GM19372 (cell line): Measurements from ENCODE around the gene HSPG2.
"Not testable (repeated sequence)": the region's sequence is repeated elsewhere in the genome, so short reads cannot be mapped to it uniquely, and the experiment has no call there.

Source experiments
- ATAC-seq: cut with Tn5 transposase; IDR thresholded peaks from one replicate; pipeline ENCODE4 v1.9.1; 2021; ENCODE audit warnings: mild to moderate bottlenecking, low read depth, moderate library complexity; ENCODE audit not compliant: unreplicated experiment

HSPG2 gene

DNA sequence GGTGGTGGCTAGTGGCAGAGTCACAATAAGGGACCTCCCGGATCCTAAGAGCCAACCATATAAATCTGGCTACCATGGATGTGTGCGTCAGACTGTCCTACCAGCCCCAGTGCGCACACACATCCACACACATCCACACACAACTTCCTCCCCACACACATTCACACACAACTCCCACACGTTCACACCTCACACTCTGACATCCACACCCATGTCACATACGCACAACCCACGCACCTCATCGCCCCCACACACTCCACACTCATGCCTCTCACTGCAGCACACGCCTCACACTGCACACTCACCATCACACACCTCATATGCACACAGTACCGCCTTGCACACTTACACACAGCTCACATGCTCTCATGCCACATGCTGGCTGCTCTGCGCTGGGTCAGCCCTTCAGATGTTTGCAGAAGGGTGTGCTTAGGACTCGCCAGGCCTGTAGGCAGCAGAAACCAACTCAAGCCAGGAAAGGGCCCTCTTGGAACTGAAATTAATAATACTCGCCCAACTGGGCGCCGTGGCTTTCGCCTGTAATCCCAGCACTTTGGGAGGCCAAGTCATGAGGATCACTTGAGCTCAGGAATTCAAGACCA is 122.0 kb downstream of the HSPG2 start:
- ATAC-seq = no peak

DNA sequence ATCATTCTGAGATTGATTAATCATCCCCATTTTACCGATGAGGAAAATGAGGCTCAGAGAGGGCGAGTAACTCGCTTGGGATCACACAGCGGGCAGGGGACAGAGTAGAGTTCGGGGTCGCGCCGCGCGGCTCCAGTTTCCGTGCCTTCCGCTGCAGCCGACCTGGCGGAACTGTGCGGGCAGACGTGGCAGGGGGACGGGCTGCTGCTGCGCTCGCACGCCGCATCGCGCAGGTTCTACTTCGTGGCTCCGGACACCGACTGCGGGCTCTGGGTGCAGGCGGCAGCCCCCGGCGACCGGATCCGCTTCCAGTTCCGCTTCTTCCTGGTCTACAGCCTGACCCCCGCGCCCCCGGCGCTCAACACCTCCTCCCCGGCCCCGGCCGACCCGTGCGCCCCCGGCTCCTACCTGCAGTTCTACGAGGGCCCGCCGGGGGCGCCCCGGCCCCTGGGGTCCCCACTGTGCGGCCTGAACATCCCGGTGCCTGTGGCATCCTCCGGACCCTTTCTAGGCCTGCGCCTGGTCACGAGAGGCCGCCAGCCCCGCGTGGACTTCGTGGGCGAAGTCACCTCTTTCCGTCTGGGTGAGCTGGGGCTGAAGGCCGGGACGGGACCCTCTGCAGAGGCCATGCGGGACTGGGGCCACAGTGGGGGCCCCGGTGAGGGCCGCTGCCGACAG is 122.7 kb downstream of the HSPG2 start:
- ATAC-seq = no peak

DNA sequence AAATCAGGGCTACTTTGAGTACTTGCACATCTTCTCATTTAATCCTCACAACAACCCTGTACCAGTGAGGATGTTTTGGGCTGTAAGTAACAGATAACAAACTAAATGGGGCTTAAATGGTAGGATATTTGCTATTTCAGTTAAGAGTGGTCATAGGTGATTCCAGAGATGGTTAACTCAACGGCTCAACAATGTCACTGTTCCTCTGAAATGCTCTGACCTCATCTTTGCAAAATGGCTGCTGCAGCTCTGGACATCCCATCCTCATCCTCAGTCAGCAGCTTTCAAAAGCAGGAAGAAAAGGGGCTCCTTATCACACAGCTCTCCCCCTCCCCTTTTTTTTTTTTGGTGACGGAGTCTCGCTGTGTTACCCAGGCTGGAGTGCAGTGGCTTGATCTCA is 123.6 kb downstream of the HSPG2 start:
- ATAC-seq = no peak

DNA sequence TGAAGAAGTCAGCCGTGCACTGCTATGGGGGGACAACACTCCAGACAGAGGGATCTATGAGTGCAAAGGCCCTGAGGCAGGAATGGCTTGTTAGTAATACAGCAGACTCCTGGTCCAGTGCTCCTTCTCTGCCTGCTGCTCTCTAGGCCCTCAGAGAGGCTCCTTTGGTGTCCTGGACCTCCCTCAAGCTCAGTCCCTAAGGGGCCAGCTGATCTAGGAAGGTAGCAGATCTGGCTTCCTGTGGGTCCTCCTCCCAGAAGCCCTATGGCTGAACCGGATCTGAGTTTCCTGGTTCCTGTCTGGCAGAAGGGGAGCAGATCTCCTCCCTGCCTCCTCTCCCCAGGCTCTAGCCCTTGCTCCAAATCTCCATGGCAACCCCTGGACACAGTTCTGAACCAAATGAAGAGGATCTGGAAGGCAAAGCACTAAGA is 125.2 kb downstream of the HSPG2 start, which contains the start of gene LDLRAD2:
TSS of gene LDLRAD2 (plus strand) at position 391 of the 431 bp plus-strand sequence. CDS start 187 bp downstream, outside the sequence.
- ATAC-seq = no peak

DNA sequence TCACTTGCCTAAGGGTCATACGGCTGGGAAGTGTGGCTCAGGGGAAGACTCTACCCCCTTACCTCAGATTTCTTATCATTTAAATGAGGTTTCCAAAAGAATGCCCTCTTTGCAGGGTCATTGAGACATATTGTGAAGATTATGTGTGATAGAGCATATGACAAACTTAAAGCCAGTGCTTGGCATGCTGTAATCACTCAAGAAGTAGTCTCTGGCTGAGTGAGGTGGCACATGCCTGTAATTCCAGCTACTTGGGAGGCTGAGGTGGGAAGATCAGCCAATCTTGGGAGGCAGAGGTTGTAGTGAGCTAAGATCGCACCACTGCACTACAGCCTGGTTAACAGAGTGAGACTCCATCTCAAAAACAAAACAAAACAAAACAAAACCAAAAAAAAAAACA is 132.6 kb downstream of the HSPG2 start:
- ATAC-seq = no peak

DNA sequence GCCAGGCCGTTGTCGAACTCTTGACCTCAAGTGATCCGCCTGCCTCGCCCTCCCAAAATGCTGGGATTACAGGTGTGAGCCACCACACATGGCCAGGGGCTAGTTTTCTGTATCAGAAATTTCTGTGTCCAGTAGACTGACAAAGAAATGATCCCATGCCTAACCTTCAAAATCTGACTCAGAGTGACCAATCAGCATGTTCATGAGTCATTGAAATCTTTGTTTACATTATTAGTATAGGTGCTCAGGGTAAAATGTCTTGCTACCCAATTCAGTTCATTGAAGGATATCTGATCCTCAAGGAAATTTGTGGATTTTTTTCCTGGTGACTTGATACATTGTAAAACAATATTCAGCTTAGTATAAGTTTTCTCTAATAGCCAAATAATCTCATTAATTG is 136.0 kb downstream of the HSPG2 start:
- ATAC-seq = no peak

DNA sequence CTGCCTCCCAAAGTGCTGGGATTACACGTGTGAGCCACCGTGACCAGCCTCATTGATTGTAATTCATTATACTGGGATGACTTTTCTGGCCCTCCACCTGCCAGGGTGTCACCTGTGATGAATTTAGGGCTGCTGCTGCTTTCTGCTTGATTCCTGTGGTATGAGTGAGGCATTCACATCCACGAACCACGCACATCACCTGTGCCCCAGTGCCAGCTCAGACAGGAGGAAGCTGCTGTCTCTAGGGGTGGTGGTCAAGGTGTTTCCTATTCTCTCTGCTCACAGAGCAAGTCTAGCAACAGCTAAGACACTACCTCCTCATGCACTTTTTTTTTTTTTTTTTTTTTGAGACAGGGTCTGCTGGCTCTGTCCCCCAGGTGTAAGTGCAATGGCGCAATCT is 137.4 kb downstream of the HSPG2 start:
- ATAC-seq = no peak

DNA sequence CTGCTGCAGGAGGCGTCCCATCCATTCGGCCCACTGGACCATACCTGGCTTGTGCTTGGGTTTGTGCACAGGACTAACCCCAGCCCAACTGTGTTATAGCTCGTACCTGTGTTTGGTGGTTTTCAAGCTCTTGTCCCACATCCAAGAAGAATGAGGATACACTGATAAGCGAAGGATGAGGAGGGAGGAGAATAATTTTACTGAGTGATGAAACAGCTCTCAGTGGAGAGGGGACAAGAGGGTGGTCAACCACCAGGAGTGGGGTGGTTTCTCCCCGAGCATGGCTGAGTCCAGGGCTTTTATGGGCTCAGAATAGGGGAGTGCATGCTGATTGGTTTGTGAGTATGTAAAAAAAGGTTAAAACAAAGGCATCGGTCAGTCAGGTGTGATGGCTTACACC is 142.0 kb downstream of the HSPG2 start:
- ATAC-seq = no peak

DNA sequence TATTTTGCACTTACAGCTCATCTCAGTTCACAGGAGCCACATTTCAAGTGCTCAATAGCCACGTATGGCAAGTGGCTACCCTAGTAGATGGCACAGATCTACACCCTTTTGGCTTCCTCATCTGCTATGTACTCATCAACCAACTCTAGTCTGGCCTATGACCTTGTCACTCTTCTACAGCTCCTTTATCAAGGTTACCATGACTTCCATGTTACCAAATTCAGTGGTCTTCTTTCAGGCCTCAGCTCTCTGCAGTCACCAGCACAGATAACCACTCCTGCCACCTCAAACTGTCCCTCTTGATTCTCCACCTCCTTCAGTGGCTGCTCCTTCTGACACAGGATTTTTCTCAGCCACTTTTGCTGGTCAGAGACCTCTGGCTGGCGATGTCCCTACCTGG is 142.5 kb downstream of the HSPG2 start:
- ATAC-seq = no peak

DNA sequence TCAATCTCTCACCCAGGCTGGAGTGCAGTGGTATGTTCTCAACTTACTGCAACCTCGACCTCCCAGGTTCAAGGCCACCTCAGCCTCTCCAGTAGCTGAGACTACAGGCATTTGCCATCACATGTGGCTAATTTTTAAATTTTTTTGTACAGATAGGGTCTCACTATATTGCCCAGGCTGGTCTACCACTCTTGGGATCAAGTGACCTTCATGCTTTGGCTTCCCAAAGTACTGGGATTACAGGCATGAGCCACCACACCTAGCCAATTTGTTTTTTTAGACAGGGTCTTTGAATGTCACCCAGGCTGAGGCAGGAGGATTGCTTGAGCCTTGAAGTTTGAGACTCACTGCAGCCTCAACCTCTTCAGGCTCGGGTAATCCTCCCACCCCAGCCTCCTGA is 144.0 kb downstream of the HSPG2 start:
- ATAC-seq = no peak

DNA sequence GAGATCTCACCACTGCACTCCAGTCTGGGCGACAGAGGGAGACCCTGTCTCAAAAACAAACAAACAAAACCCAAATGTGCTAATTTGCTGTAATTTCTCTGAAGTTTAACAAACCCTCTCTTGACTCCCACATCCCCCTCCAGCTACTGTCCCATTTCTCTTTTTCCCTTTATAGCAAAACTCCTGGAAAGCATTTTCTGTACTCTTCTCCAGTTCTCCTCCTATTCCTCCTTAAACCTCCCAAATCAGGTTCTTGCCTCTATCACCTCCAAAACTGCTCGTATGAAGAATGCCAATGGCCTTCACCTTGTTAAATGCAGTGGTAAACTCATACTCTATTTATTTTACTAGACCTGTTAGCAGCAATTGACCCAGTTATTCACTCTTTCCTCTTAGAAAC is 150.5 kb downstream of the HSPG2 start:
- ATAC-seq = no peak

DNA sequence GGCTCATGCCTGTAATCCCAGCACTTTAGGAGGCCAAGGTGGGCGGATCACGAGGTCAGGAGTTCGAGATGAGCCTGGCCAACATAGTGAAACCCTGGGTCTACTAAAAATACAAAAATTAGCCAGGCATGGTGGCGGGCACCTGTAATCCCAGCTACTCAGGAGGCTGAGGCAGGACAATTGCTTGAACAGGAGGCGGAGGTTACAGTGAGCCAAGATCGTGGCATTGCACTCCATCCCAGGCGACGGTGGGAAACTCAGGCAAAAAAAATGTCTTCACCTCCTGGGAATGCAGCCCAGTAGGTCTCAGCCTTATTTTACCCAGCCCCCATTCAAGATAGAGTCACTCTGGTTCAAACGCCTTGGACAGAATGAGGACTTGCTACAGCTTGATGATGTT is 151.3 kb downstream of the HSPG2 start:
- not testable (repeated sequence) for ATAC-seq

DNA sequence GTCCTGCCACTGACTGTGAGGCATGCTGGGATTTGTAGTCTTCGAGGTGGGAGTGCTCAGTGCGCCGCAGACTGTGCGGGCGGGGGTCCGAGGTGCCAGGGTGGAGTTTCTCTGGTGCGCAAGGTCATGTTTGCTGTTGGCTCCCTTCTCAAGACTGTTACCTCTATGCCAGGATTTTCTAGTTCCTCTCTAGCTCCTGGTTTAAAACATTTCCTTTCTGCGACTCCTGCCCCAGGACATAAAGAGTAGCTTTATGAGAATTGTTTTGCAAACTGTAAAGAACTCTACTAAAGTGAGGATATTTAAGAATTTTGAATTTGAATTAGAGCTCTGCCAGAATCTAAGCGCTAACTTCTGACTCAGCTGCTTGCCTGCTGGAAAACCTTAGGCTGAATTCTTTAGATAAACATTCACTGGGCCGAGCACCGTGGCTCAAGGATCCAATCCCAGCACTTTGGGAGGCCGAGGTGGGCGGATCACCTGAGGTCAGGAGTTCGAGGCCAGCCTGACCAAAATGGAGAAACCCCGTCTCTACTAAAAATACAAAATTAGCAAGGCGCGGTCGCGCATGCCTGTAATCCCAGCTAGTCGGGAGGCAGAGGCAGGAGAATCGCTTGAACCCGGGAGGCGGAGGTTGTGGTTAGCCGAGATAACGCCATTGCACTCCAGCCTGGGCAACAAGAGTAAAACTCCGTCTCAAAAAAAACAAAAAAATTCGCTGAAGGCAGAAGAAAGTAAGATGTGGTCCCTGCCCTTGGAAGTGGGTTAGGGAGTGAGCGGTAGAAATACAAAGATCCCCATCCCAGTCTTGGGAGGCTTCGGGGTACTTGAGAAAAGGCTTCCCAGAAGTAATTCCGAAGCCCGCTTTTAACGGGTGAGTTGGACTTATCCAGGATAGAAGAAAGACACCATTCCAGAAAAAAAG is 153.2 kb downstream of the HSPG2 start:
- no peak for ATAC-seq

DNA sequence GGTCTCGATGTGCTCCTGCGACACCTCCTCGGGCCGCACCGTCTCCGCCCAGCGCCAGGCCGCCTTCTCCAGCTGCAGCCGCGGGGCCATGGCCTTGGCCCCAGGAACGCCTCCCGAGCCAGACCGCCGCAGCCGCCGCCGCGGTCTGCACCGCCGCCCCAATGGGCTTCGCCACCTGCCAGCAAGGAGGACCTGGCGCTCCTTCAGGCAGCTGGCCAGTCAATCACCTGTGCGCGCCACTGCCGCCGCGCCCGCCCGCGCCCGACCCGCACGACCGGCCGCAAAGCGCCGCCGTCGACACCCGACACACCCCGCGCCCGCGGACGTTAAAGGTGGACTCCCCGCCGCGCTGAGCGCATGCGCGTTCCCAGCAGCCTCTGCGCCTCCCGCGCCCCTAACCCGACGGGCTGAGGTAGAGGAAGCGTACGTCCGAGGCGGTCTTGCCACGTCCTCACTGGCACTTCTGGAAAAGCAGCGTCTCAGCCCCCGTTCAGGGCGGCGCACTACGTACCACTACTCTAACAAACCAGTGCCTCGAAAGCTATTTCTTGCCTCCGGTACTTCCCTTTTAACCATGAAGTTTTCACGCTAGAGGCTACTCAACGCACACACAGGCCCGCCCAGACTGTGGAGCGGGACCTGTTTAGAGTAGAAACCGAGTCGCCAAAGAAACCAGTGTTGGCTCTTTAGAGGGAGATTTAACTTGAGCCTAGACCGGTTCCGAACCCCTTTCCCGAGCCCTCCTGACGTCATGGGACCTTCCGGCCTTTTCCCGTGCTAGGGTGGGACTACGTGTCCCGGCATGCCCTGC is 154.0 kb downstream of the HSPG2 start, which contains the start of gene USP48:
TSS of gene USP48 (minus strand) at position 282 of the 811 bp plus-strand sequence. CDS start at position 90, 192 bp downstream.
- peak; percentile 71 for ATAC-seq

DNA sequence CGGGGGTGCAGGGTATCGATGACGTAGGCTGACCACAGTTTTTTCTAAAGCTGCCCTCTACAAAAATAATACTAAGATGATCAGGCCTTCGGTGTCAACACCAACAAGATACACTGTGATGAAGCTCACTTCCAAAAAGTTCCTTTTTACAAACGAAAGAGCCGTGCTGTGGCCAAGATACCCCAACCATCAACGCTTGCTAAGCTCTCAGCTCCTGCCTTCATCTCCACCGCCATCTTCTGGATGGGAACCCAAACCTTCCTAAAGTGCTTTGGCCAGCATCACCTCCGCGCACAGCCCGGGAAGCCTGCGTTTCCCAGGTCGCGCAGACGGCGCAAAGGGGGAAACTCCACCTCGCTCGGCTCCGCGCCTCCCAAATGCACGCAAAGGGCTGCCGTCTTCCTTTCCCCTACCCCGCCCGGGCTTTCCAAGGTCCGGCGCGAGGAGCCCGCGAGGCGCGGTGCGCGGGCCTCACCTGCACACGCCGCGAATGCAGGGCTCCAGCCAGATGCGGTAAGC is 154.7 kb downstream of the HSPG2 start:
- peak; percentile 16 for ATAC-seq

DNA sequence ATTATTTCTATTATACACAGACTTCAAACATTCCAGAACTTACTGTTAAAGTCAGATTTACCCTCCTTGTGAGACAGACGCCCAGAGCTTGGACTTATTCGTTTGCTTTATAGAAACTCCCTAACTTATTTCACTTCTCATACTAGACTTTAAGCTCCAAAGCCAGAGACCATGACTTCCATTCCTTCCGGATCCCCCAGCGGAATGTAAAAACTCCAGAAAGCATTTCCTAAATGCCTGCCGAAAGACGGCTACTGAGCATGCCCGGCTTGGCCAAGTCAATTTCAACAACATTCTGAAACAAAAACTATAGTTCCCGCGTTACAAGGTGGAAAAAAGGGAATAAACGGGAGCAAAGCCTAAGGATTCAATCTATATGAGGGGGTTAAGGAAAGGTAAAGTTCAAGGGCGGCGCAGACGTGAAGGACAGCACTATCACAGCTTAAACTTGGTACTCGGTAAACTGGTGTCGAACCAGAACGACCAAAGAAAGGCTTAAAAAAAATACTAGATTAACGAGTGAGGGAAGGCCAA is 155.2 kb downstream of the HSPG2 start:
- peak; percentile 15 for ATAC-seq

DNA sequence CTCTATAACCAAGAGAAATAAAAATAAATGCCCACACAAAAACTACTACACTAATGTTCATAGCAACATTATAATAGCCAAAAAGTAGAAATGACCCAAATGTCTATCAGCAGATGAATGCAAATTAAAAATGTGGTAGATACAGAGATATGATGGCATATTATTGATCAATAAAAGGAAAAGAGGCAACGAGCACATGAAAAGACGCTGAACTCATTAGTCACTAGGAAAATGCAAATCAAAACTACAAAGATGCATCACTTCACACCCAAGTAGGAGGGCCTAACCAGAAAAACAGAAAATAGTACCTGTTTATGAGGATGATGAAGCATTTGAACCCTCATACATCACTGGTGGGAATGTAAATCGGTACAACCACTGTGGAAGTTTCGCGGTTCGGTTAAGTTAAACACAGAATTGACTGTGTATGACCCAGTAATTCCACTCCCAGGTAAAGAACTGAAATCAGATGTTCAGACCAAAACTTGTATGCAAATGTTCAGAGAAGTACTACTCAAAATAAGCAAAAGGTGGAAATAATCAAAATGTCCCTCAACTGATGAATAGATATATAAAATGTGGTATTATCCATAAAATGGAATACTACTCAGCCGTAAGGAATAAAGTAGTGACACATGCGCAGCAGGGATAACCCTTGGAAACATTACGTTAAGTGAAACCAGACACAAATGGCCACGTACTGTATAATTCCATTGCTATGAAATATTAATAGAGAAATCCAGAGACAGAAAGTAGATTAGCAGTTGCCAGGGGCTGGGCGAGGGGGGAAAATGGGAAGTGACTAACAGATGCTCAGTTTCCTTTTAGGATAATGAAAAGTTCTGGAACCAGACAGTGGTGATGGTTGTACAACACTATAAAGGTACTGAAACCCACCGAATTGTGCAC is 157.2 kb downstream of the HSPG2 start:
- no peak for ATAC-seq

DNA sequence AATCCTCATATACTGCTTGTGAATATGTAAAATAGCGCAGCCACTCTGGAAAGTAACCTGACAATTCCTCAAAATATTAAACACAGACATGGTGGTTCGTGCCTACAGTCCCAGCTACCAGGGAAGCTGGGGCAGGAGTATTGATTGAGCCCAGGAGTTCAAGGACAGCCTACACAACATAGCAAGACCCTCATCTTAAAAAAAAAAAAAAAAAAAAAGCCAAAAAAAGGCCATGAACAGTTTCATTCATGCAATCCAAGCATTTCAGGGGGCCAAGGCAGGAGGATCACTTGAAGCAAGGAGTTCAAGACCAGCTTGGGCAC is 158.7 kb downstream of the HSPG2 start:
- no peak for ATAC-seq

DNA sequence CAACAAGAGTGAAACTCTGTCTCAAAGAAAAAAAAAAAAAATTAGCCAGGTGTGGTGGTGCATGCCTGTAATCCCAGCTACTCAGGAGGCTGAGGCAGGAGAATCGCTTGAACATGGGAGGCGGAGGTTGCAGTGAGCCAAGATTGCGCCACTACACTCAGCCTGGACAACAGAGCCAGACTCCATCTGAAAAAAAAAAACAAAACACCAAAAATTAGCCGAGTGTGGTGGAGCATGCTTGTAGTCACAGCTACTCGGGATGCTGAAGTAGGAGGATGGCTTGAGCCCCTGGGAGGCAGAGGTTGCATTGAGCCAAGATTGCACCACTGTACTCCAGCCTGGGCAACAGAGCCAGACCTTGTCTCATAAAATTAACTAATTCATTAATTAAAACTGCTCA is 160.2 kb downstream of the HSPG2 start:
- ATAC-seq = not testable (repeated sequence)
